AG09319 (cell line): ENCODE measurements around the gene ITGBL1.

Experiments used
- DNase-seq: peaks from one replicate; pipeline ENCODE4 v3.0.0-alpha.2; 2010; ENCODE audit warnings: low read depth; ENCODE audit errors: extremely low read depth
- TF ChIP-seq, protein P1 (sequence below): IDR thresholded peaks from 2 replicates; pipeline ENCODE4 v1.5.1; 2011; ENCODE audit warnings: low read depth, mild to moderate bottlenecking, inconsistent platforms, low read length, moderate library complexity

ITGBL1 gene

DNA sequence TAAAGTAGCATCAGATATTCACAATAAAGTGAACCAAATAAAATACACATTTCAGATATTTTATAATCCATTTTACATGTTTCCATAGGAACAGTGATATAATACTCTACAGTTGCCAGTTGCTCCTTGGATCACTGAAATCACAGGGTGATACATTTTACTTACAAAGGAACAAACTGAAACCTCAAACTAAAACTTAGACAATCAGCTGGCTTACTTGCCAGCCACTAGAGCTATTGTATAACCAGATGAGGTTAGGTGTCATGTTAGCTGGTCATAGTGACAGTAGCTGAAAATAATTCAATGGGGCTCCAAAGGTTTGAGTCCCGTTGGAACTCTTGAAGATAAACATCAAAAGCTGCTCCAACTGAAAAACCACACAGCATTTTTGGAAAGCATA is 274.6 kb downstream of the ITGBL1 start:
- DNase-seq, result no peak
- TF ChIP-seq, protein P1, sequence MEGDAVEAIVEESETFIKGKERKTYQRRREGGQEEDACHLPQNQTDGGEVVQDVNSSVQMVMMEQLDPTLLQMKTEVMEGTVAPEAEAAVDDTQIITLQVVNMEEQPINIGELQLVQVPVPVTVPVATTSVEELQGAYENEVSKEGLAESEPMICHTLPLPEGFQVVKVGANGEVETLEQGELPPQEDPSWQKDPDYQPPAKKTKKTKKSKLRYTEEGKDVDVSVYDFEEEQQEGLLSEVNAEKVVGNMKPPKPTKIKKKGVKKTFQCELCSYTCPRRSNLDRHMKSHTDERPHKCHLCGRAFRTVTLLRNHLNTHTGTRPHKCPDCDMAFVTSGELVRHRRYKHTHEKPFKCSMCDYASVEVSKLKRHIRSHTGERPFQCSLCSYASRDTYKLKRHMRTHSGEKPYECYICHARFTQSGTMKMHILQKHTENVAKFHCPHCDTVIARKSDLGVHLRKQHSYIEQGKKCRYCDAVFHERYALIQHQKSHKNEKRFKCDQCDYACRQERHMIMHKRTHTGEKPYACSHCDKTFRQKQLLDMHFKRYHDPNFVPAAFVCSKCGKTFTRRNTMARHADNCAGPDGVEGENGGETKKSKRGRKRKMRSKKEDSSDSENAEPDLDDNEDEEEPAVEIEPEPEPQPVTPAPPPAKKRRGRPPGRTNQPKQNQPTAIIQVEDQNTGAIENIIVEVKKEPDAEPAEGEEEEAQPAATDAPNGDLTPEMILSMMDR, result no peak

DNA sequence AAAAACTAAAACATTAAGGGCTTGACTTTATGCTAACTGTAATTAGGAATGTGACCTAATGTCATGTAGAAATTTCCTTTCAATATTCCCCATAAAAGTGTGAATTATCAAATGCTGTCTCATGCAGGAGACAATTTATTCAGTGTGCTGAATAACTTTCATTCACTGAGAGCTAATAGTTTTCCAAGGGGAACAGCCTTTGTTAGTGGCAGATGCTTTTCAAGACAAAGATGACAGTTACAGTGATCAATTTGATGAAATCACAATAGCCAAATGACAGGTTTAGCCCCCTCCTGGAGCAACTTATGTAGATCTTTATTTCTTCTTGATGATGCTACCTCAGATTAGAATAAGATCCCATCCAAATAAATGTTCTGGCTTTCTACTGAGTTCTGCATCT is 275.5 kb downstream of the ITGBL1 start:
- no peak for DNase-seq
- TF ChIP-seq, protein P1, result no peak

DNA sequence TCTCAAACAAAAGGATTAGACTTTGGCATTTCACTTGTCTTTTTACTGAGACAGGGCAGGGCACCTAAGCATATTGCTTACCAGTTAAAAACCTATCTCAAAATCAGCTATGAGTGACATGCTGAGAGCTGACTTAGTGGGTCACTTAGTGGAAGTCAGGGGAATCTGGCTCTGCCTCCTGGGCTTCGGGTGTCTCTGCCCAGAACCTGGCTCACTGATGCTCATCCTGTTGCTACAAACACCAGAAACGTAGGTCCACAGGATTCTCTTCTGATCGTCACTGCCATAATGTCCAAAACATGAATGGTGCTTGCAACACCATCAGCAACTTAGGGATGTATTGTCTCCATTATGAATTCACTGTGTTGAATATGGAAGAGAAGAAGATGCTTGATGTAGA is 276.1 kb downstream of the ITGBL1 start:
- TF ChIP-seq, protein P1, result no peak
- no peak for DNase-seq

DNA sequence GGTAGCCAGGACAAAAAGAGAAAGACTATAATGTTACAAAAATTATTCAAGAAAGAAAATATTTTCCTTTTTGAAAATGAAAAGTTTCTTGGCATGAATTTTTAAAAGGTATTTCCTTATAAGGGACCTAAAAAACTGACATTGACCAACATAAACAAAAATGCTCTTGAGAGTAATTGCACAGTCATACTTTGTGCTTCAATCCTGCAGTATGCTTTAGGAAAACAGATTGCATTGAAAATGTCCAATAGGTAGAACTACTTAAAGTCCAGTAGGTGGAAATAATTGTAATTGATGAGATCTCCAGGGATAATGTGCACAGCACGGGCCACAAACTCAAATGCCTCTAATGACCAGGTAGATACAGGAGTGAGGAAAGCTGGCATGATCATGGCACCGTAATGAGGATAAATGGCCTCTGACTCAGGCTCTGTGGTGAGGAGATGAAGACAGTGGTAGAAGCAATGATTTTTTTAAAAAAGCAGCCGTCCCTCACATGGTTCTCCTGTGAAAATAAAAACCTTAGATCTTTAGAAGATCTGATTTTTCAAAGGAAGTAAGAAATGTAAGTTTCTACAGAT is 278.0 kb downstream of the ITGBL1 start:
- TF ChIP-seq, protein P1, result no peak
- no peak for DNase-seq

DNA sequence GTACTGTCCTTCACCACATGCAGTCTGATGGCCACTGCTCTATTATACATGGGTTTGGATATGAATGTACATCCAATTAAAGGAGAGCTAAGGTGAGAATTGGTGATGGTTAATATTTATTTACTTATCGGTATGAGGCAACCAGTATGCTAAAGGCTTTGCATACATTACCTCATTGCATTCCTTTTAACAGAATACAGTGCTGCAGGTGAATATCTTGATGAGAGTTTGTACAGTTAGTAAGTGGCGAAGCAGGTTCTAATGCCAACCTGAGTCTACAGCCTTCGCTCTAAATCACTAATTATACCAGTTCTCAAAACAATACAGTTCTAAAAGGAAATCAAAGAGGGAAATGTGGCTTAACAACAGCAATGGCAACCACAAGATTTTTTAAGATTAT is 284.1 kb downstream of the ITGBL1 start:
- TF ChIP-seq, protein P1, result no peak
- no peak for DNase-seq

DNA sequence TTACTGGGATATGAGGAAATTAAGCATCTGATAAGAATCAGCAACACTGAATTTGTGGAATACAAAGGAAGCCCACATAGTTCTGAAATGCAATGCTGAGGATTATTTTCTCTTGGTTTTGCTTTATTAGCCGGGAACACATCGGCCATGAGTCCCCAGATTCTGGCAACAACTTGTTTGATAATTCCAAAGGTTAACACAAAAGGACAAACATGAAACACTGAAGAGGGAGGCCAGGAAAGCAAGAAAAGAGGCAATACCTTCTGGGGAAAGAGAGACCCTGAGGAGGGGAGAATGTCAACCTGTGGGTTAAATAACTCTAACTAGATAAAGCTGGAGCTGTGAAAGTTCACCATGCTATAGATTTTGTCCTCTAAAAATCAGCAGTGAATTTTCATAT is 285.9 kb downstream of the ITGBL1 start:
- TF ChIP-seq, protein P1, result no peak
- no peak for DNase-seq

DNA sequence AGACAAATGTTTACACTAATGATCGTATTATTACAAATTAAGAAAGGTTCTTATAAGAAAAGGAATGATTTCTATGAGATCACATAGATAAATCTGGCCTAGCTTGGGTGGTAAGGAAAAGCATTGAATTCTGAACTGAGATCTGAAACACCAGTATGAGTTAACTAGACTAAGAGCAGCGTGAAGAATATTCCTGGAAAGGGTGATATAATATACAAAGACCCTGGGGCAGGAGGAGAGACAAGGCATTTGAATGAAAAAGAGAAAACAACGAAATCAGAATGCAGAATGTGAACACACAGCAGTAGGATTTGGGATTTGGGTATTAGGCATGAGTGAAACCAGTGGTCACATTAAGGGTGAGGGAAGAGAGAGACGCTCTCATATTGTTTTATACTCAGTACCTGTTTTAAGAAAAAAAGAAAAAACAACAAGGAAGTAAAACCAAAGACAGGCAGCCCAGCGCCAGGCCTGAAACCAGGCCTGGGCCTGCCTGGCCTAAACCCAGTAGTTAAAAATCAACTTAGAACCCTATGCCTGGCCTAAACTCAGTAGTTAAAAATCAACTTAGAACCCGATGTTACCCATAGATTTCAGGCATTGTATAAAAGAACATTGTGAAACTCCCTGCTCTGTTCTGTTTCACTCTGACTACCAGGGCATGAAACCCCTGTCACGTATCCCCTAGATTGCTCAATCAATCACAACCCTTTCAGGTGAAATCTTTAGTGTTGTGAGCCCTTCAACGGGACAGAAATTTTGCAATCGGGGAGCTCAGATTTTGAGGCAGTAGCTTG is 287.1 kb downstream of the ITGBL1 start:
- TF ChIP-seq, protein P1, result no peak

More for the DNA sequence above, 287.1 kb downstream of the ITGBL1 start:
- DNase-seq, result no peak
